Stimulated activated CD4-positive, alpha-beta T cell treated with anti-CD3 and anti-CD28 coated beads, Interleukin-1b, Interleukin-23, amount 100 ng/mL, for 1 hour (primary cell): ENCODE results near the gene CACNA1B.
"Not testable (repeated sequence)": the region's sequence is repeated elsewhere in the genome, so short reads cannot be mapped to it uniquely, and the experiment has no call there.

Experiments
- DNase-seq, 2 donors: peaks; one replicate each; pipeline ENCODE4 v3.0.0-alpha.2; 2020; ENCODE audit warnings: low read depth in 2 of 2

The CACNA1B gene

DNA sequence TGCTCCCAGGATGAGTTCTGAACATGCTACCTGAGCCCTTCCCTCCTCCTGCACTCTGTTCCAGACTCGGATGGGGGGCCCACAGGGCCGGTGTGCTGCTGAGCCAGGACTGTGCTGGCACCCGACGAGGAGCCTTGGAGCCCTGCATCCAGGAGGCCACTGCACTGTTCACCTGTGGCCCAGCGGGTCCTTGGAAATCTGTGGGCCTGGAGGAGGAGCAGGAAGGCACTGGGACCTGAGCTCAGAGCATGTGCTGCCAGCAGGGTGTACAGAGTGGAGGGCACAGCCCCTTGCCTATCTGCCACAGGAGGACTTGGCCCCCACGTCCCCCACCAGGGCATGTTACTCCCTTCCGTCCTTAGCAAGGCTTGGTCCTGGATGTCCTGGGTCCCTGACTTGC, 265.9 kb downstream of the CACNA1B start:
- not testable (repeated sequence) for DNase-seq

DNA sequence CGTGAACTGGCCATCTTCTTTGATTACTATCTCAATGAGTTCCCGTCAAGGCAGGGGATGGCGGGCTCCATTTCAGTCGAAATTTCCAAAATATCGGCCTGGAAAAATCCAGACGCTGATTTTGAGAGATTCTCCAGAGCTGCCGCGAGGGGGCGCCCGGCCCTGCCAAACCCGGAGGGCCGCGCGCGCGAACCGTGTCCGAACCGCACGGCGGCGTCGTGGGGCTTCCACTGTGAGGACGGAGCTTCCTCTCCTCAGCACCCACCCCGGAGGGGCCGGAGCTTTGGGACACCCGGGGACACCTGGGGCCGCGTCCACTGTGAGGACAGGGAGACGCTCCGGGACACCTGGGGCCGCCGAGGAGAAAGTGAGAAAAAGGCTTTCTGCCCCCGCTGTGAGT, 270.0 kb downstream of the CACNA1B start:
- DNase-seq, result not testable (repeated sequence)

DNA sequence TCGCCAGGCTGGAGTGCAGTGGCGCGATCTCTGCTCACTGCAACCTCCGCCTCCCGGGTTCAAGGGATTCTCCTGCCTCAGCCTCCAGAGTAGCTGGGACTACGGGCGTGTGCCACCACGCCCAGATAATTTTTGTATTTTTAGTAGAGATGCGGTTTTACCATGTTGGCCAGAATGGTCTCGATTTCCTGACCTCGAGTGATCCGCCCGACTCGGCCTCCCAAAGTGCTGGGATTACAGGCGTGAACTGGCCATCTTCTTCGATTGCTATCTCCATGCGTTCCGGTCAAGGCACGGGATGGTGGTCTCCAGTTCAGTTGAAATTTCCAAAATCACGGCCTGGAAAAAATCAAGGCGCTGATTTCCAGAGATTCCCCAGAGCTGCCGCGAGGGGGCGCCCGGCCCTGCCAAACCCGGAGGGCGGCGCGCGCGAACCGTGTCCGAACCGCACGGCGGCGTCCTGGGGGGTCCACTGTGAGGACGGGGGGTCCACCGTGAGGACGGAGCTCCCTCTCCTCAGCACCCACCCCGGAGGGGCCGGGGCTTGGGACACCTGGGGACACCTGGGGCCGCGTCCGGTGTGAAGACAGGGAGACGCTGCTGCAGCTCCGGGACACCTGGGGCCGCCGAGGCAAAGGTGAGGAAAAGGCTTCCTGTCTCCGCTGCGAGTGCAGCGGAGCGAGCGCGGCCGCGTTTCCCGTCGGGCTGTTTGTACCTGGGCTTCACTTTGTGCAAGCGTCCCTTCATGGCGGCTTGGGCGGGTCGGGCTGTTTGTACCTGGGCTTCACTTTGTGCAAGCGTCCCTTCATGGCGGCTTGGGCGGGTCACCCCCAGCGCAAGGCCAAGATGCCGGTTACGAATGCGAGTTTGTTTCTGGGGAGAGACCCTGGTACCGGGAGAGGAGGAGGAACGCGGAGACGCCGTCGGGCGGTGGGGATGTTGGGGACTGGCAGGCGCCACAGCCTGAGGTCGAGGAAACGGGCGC, 272.4 kb downstream of the CACNA1B start:
- not testable (repeated sequence) for DNase-seq

DNA sequence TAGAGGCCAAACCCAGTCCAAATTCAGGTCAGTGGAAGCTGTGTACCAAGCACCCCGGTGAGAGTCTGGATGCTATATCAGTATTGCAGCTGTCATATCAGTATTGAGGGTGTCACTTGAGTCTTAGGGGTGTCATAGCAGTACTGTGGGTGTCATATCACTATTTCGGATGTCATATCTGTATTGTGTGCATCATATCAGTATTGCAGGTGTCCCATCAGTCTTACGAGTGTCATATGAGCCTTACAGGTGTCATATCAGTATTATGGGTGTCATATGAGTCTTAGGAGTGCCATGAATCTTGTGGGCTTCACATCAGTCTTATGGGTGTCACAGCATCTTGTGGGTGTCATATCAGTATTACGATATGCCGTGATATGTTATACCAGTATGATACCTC, 278.2 kb downstream of the CACNA1B start:
- DNase-seq, result not testable (repeated sequence)

DNA sequence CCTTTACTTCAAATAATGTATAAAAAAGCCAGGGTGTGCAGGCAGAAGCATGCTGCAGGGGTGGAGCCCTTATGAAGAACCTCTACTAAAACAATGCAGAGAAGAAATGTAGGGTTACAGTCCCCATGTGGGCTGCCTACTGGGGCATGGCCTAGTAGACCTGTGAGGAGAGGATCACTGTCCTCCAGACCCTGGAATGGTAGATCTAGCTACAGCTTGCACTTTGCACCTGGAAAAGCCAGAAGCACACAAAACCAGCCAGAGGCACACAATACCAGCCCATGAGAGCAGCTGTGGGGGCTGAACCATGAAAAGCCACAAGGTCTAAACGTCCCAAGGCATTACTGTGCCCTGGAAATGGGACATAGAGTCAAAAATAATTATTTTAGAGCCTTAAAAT, 289.2 kb downstream of the CACNA1B start:
- DNase-seq, result not testable (repeated sequence)
